Fibroblast of skin of right quadriceps (primary cell): ENCODE measurements around the gene SOCS4.

ENCODE experiments used
- DNase-seq: peaks from one replicate; pipeline ENCODE4 v3.0.0-alpha.2; 2013

SOCS4 gene

DNA sequence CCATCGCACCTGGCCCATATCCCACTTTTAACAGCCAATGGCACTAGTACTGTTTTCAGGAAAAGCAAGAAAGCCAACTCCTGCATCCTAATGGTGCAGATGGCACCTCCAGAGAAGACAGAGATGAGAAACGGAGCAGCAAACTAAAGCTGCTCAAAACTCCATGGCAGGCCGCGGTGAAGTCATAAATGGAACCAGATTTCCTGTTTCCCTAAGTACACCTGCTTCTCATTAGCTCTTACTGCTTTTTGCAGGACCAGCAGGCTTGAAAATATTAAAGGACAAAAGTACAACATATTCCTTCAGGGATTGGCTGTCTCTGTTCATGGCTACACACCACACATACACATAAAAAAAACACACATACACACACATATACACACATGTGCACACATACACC is 65.3 kb downstream of the SOCS4 start:
- DNase-seq, result peak; percentile 80

DNA sequence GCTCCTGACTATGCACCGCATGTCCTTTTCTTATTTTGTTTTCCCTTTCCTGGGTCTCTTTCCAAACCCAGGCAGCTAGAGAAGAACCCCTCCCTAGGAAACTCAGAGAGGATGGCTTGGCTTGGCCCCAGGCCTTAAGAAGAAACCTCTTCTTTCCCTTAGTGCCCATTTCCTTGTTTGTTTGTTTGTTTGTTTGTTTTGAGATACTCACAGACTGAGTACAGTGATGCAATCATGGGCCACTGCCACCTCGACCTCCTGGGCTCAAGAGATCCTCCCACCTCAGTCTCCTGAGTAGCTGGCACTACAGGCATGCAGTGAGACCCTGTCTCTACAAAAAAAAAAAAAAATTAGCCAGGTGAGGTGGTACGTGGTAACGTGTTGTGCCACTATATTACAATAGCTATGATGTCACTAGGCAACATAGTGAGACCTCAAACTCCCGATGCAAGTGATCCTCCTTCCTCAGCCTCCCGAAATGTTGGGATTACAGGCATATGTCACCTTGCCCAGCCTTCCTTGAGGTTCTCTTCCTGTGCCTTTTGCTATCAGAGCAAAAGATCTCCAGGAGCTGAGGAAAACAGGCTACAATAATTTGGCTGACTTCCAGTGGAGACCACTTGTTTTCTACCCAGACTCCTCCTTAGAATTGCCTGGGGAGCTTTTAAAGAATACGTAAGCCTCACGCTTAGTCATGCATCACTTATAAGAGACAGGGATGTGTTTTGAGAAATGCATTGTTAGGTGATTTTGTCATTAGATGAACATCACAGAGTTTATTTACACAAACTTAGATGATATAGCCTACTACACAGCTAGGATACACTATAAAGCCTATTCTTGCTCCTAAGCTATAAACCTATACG is 67.5 kb downstream of the SOCS4 start:
- peak; percentile 78 for DNase-seq

DNA sequence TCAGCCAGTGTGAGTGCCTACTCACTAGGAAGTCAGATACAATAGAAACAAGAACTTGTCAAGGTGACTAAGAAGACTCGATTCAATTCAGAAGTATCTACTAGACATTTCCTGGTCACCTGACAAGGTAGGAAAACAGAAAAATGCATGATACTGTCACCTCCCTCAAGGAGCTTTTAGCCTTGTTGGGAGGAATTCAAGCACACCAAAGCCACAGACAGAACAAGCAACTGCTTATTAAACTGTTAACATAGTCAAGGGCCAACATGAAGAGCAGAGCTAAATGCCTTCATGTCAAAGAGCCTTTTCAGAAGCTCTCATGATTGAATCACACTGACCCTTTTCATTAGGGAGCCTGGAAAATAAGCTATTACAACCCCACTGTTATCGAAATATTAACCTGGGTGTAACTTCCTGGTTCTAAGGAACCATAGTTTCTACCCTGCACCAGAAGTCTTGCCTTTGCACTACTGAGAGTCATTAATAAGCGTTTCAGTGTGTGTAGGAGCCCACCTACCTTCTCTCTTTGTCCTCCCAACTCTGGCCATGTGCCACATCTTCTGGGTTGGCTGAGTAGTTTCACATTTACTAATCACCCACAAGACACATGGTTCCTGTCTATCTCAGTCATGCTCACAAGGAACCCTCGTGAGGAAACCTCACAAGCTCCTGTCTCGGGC is 71.0 kb downstream of the SOCS4 start:
- no peak for DNase-seq

DNA sequence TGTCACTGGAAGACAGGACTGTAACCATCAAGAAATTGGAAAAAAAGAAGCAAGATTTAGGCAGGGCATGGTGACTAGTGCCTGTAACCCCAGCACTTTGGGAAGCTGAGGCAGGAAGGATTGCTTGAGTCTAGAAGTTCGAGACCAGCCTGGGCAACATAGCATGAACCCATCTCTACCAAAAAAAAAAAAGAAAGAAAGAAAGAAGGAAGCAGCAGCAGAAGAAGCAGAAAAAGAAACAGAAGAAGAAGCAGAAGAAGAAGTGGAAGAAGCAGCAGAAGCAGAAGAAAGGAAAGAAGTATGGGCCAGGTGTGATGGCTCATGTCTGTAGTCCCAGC is 71.5 kb downstream of the SOCS4 start:
- DNase-seq, result no peak
